H1 (cell line): ENCODE measurements around the gene TANC1. TPM values are rescaled to one million over a fixed set of nuclear protein-coding genes. Genes with fewer than 3 reads are reported as not detected.

Experiments used
- CHD1 ChIP-seq: IDR thresholded peaks from 2 replicates; pipeline ENCODE4 v1.6.1; 2012; ENCODE audit warnings: low read depth, low read length, improper control_type of control experiment
- FOSL1 ChIP-seq: IDR thresholded peaks from 2 replicates; pipeline ENCODE4 v1.6.1; 2011; ENCODE audit warnings: mild to moderate bottlenecking, low read depth, low read length, moderate library complexity; ENCODE audit not compliant: insufficient read depth
- GABPA ChIP-seq: IDR thresholded peaks from 2 replicates; pipeline ENCODE4 v1.6.1; 2011; ENCODE audit warnings: mild to moderate bottlenecking, low read length, moderate library complexity, borderline replicate concordance; ENCODE audit not compliant: insufficient read depth
- RFX5 ChIP-seq: IDR thresholded peaks from 2 replicates; pipeline ENCODE4 v1.6.1; 2011; ENCODE audit warnings: low read depth, low read length, improper control_type of control experiment, borderline replicate concordance
- polyA plus RNA-seq, 7 experiments: library from polyadenylated mRNA; depleted of rRNA in 3 of 7; stranded (reverse) in 5 of 7; unstranded in 2 of 7; fragments of >200 nt in 5 of 7; fragments of 200-250 nt in 2 of 7; gene quantifications; 1 replicate in 5 of 7; 2 replicates in 1 of 7; 4 replicates in 1 of 7; pipeline versions ENCODE4 v1.2.1 to v1.2.3, GENCODE V29; 2011 to 2013; ENCODE audit warnings: missing spikeins in 2 of 7, mixed read lengths in 2 of 7
- total RNA-seq: library from RNA; stranded (reverse); fragmentation: NEBNext Ultra II Directional; extraction: Animal tissue kit (Norgen Biotek cat#: 25700); gene quantifications from 2 replicates; pipeline ENCODE4 v1.2.1, GENCODE V29; 2021

The TANC1 gene
- total and polyA plus RNA-seq, 2 of the 8 experiments (the other 6 are each of a cell fraction or from before 2014, with no cell fraction given): 4.1 to 7.6 TPM

DNA sequence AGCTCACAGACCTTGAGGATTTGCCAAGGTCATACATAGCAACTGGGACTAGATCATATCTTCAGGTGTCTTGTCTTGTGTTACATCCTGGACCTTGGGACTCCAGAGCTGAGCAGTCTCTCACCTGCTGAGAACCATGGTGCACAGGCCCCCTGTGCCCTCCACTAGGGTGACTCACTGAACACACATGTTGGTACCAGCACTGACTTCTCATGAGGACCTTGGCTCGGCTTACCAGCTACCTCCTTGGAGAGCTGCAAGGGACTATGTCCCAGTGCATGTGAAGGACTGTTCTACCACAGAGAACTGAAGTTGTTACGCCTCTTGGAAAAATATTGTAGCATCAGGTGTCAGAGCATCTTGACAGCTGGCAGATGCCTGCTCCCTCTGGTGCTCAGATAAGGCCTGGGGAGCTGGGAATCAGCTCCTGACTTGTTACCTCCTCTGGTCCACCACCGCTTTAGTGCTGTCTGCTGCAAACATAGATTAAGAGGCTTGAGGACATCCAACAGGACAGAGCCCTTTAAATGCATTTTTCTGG lies 246.0 kb downstream of the TANC1 start (continued):
- TF ChIP-seq RFX5: no peak
- no peak for TF ChIP-seq CHD1
- no peak for TF ChIP-seq GABPA
- TF ChIP-seq FOSL1: no peak
